ENCODE results near the gene PKD2L1.
"Not testable (repeated sequence)": the region's sequence is repeated elsewhere in the genome, so short reads cannot be mapped to it uniquely, and the experiment has no call there.

PKD2L1 gene

DNA sequence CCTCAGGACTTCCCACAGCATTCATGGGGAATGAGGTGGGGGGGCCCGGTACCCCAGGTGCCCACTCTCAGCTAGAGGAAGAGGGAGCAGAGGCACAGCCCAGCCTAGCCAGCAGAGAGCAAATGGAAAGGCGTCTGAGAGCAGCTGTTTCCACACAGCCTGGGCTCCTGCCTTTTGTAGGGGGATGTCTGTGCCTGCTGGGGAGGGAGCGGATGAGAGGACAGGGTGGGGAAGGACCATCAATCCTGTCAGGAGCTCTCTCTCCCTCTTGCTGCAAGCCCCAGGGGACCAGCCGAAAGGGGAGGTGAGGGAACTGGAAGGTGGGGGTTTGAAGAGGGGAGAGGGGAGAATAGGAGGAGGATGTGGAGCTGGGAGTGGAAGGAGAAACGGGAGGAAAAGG, at the start of gene PKD2L1:
Gene PKD2L1 (minus strand): TSS at position 150 of the 400 bp plus-strand sequence. CDS start 125 bp downstream, at position 25.
- no peak for DNase-seq

DNA sequence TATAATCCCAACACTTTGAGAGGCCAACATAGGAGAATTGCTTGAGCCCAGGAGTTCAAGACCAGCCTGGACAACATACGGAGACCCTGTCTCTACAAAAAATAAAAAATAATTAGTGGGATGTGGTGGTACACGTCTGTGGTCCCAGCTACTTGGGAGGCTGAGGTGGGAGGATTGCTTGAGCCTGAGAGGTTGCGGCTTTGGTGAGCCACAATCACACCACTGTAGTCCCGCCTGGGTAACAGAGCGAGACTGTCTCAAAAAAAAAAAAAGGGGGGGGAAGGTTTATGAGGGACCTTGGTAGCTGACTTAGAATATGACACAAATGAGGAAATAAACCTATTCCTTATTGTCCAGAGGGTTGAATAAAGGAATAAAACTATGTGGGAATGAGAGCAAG, 47.8 kb upstream of the PKD2L1 start:
- no peak for DNase-seq

DNA sequence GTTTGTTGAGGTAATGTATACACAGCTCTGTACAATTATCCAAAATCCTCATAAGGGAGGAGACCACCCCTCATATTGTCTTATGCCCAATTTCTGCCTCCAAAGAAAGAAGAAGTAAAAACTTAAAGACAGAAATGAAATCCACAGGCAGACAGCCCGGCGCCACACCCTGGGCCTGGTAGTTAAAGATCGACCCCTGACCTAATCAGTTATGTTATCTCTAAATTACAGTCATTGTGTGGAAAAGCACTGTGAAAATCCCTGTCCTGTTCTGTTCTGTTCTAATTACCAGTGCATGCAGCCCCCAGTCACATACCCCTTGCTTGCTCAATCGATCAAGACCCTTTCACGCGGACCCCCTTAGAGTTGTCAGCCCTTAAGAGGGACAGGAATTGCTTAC, 46.6 kb upstream of the PKD2L1 start:
- DNase-seq: not testable (repeated sequence)

DNA sequence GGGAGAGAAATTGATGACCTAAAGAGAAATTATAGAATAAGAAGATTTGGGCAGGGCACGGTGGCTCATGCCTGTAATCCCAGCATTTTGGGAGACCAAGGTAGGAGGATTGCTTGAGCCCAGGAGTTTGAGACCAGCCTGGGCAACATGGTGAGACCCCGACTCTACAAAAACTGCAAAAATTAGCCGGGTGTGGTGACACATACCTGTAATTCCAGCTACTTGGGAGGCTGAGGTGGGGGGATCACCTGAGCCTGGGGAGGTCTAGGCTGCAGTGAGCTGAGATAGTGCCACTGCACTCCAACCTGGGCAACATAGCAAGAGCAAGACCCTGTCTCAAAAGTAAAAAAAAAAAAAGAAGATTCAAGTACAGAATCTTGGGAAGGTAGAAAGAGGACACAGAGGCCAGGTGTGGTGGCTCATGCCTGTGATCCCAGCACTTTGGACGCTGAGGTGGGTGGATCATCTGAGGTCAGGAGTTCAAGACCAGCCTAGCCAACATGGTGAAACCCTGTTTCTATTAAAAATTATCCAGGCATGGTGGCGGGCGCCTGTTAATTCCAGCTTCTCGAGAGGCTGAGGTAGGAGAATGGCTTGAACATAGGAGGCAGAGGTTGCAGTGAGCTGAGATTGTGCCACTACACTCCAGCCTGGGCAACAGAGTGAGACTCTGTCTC, 44.8 kb upstream of the PKD2L1 start:
- not testable (repeated sequence) for DNase-seq

DNA sequence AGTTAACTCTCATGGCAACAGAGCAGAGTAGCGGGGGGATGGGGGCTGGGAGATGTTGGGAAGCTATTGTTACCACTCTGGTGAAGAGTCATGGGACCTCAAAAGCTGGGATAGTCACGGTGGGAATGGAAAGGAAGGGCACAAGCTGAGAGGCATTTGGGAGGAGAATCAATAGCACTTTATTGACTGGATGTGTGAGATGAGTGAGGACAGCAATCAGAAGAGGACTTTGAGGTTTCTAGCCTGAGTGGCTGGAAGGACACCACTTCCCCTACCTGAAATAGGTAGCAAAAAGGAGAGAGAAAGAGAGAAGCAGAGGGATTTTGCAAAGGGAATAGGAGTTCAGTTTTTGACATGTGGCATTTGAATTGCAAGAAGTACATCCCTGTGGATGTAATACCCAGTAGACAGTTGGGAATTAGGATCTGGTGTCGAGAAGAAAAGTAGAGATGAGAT, 44.2 kb upstream of the PKD2L1 start:
- no peak for DNase-seq

DNA sequence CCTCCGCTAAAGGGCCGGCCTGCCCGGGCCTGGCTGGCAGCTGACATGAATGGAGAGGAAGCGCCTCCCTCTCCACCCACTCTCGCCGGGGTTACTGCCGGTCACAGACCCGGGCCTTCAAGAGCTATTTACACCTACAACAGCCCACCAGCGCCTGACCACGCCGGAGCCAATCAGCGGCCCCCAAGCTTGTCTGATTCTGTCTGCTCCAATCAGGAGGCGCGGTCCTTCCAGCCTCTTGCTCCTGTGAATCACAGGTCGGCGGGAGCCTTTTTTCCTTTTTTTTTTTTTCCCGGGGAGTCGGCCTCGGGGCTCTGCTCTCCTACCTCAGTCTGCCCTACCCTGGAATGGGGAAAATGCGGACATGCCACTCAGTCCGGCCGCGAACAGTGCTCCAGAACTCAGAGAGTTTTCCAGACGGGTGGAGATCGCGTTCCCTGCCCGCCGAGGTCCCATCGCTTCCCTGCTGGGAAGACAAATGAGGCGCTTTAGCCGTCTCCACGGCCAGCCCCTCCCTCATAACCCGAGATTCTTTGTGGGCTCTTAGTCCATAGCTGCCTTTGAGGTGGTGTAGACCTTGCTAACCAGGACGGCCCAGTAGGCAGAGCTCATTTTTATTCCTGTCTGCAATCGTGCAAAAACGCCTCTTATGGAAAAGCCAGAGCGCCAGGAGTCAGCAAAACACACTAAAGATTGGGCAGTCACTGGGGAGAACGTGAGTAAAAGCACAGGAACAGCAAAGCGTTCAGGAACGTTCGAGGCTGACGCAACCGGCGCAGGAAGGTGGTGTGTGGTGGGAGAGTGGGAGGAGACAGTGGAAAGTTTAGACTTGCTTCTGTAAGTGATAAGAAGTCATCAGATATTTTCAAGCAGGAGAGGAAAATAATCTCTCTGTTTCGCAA, 43.5 kb upstream of the PKD2L1 start:
- DNase-seq: peak; percentile 99

DNA sequence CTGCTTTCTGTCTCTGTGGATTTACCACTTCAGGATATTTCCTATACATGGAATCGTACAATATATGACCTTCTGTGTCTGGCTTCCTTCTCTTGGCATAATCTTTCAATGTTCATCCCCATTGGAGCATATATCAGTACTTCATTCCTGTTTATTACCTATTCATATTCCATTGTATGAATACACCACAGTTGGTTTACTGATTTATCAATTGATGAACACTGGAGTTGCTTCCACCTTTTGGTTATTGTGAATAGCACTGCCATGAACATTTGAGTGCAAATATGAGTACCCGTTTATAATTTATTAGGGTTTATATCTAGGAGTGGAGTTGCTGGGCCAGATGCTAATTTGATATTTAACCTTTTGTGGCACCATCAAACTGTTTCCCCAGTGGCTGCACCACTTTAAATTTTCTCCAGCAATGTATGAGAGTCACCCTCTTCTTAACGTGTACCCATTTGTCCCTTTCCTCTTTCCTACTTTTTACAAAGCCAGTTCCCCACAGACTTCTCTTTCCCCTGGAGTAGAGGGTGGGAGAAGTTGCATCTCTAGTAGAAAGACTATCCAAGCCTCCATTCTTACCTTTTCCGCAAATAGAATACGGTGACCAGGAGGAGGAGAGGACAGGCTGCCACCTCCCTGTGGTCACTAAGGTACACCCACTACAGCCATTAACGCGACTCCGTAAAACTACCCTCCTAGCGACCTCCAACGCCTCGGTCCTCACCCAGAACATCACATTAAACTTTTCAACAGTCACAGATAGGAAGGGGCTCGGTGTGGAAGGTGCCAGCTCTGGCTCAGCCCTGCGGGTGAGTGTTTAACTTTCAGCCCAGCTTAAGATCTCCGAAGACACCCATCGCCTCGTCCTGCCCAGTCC, 42.6 kb upstream of the PKD2L1 start:
- no peak for DNase-seq

DNA sequence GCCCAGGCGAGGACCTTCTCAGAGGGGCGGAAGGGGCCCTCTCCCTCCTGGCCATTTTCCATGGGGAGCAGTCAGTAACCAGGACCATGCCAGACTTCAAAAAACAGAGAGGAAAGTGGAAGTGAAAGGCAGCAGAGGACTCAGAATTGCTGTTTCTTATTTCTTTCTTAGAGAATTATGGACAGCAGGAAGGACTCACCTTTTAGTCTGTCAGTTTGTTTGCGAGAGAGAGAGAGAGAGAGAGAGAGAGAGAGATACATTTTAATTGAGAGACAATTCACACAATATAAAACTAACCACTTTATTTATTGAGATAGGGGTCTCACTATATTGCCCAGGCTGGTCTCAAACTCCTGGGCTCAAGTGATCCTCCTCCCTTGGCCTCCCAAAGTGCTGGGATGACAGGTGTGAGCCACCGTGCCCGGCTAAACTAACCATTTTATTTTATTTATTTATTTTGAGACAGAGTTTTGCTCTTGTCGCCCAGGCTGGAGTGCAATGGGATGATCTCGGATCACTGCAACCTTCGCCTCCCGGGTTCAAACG, 41.5 kb upstream of the PKD2L1 start:
- DNase-seq: no peak

DNA sequence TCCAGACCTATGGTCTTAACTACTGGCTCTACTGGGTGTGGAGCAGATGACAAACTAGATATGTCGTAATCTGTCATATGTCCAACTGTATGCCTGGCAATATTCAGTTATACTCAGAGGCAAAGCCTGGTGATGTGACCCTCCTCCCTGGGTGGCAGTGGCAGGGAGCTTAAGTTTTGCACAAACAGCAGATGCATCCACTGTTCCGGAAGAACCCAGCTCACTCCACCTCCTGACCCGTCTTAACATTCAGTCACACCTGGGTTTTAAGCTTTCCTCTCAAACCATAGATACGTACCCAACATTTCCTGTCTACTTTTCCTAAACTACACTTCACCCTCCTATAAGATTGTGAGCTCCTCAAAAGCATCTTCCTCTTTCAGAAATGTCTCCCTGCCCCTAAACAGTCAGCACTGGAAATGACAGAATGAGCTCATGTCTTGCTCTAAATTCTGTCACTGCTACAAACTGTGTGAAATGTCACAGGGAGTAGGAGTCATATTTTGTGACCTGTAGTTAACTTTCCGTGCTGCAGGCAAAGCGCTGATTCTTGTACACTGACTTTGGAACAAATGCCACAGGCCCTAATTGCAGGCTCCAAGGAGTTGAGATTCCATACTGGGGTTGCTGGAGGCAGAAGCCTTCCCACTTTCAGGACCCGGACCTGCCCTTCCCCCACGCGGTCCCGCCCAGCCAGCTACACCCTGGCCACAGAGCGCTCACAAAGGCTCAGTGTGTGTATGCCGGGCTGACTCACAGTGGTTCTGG, 40.9 kb upstream of the PKD2L1 start:
- peak; percentile 77 for DNase-seq

DNA sequence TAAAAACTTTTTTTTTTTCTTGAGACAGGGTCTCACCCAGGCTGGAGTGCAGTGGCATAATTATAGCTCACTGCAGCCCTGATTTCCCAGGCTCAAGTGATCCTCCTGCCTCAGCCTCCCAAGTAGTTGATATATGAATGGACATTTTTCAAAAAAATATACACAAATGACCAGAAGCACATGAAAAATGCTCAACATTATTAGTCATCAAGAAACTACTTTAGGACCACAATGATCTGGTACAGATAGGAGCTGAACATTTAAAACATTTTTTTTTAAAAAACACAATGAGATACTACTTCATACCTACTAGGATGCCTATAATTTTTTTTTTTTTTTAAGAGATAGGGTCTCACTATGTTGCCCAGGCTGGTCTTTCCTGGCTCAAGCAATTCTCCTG, 38.7 kb upstream of the PKD2L1 start:
- DNase-seq: no peak

DNA sequence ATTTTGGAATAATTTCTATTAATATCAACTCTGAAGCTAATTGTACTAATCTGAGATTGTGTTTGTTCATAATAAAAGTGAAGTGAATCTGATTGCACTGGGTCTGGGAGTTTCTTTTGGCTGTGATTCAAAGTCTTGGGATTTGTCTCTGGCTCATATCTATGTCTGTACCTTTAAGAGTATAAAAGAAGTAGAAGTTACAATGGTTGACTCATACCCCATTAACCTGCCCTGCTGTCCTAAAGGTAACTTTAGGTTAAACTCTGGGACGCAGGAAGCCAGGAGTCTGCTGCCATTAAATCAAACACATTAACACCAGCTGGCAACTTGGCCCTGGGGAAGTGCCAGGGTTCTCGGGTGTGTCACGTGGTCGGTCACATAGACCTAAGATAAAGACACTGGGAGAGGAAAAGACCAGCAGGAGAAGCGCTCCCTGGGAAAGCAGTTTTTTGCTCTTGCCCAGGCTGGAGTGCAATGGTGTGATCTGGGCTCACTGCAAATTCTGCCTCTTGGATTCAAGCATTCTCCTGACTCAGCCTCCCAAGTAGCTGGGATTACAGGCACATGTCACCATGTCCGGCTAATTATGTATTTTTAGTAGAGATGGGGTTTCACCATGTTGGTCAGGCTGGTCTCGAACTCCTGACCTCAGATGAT, 34.8 kb upstream of the PKD2L1 start:
- DNase-seq: no peak

DNA sequence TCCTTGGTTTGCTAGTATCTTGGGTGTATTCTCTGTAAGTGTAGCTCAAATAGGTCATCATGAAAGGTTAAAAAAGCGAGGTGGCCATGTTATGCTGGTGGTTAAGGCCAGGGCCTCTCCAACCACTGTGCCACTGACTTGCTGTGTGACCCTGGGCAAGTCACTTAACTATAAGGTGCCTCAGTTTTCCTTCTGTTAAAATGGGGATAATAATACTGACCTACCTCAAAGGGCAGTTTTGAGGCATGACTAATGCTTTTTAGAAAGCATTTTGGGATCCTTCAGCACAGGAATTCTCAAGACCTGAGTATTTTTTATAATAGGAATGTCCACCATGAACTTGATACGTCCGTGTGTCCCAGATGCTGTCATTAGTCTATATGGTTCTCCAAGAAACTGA, 34.1 kb upstream of the PKD2L1 start:
- DNase-seq: no peak

DNA sequence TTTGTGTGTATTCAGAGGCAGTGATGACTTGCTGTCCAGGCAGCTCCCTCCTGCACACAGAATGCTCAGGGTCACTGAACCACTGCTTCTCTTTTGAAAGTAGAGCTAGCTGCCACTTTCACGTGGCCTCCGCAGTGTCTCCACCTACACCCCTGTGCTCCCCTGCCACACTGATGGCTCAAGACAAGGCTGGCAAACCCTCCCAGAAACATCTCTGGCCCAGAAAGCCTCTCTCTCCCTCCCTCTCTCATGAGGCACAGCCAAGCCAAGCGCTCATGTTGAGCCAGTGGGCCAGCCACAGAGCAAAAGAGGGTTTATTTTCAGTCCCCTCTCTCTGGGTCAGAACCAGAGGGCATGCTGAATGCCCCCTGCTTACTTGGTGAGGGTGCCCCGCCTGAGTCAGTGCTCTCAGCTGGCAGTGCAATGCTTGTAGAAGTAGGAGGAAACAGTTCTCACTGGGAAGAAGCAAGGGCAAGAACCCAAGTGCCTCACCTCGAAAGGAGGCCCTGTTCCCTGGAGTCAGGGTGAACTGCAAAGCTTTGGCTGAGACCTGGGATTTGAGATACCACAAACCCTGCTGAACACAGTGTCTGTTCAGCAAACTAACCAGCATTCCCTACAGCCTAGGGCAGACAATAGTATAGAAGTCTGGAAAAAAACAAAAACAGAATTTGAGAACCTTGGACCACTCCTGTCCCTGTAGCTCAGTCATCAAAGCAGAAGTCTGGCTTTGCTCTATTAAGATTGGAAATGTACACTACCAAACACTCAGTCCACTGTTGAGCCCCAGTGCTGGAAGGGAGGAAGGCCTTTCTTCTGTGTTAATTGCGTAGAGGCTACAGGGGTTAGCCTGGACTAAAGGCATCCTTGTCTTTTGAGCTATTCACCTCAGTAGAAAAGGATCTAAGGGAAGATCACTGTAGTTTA, 32.8 kb upstream of the PKD2L1 start:
- no peak for DNase-seq

DNA sequence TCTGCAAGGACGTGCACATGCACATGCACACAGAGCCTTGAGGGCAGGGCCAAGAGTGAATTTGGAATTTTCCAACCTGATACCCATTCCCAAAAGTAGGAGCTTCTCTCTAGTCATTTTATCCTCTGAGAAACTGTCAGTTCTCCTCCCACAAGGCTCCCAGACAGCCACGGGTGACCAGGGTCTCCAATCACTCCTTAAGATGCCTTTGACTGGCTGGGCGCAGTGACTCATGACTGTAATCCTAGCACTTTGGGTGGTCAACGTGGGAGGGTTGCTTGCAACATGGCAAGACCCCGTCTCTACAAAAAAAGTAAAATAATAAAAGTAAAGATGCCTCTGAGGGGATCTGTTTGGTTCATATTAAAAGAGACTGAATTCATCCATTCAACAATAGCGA, 30.2 kb upstream of the PKD2L1 start:
- no peak for DNase-seq

DNA sequence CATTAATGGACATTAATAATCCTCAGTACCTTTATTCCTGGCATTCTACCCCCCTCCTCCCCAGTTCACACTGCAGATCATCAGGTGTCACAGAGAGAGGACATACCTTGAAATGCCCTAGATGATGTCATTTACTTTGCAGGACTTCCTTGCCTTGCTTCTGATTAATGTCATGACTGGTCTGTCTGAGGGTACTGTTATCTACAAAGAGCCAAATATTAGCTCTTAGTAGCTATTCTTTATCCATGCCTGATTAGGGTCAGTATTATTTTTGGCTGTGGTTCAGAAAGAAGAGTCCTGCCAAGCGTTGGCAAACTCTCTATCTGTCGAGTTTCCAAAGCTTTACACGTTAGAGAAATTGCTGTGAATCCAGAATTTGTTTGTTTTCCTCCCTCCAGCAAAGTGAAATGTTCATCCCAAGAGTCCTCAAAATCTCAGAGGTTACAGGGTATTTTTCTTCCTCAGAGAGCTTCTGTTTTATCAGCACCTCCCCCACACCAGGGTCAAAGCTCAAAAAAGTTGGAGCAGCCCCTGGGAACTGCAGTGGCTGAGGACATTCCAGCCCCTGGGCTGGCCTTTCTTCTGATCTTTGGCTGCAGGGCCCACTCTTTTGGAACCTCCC, 29.6 kb upstream of the PKD2L1 start:
- DNase-seq: no peak

DNA sequence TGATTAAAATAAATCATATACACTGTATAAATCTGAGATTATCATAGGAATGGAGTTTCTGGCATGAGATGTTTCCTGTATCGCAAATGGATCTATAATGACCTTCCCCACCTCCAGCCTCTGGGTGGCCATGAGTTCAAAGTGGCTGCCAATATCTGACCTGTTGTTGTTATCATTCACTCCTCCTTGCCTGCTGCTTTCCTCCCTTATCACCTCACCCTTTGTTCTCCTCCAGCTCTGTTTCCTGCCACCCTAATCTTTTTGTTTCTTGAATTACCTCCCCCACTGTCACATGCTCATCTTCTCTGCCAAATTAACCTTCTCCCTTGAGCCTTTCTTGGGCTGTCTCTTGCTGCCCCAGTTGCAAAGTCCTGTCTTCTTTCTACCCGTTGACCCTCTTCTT, 29.0 kb upstream of the PKD2L1 start:
- no peak for DNase-seq

DNA sequence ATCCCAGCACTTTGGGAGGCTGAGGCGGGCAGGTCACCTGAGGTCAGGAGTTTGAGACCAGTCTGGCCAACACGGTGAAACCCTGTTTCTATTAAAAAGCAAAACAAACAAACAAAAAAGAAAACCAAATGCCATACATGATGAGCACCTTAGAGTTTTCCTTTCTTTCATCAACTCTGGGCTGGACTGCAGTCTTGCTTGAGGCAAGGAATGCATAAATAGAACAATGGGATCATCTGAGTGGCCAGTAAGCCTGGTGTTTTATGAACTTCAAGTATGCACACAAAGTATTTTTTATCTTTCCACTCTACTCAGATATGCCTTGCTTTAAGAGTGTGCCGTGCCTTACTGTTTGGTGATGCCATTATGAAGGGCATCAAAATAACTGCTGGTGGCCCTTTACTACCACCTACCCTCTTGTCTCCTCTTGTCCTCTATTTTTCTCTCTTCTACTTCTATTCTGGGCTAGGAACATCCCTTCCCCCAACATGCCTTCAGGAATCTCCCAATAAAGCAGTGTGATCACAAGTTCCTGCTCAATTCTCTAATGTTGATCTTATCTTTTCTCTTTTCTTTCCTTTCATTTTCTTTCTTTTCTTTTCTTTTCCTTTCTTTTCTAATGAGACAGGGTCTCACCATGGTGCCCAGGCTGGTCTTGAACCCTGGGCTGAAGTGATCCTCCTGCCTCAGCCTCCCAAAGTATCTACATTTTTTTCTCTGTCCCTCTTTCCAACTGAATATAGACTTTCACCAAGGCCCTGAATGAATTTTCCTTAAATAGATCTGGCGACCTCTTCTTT, 27.2 kb upstream of the PKD2L1 start:
- DNase-seq: no peak

DNA sequence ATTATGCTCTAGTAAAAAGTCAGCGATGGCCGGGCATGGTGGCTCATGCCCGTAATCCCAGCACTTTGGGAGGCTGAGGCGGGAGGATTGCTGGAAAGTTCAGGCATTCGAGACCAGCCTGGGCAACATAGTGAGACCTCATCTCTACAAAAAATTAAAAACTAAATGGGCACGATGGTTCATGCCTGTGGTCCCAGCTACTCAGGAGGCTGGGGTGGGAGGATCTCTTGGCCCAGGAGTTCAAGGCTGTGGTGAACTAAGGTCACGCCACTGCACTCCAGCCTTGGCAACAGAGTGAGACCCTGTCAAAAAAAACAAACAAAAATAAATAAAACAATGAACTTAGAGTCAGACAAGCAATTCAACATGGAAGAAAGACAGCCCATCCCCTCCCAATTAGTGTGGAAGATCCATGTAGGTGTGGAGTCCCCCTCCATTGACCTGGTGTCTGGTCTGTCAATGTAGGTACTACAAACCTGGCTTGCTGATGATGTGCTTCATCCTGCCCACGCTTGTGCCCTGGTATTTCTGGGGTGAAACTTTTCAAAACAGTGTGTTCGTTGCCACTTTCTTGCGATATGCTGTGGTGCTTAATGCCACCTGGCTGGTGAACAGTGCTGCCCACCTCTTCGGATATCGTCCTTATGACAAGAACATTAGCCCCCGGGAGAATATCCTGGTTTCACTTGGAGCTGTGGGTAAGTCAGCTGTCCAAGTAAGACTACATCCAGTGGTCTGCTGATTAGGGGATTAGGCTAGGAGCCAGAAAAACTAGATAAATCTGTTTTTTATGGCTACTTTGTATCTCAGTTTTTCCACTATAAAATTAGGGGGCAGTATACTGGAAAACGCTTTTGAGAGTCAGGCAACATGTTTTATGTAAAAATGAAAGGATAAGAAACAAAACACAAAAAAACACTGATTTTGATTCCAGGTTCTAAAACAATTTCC, 26.3 kb upstream of the PKD2L1 start:
- no peak for DNase-seq

All from eye (tissue), 1 donor.